ENCODE data around the gene SLC8A2.

The SLC8A2 gene

GRCh38 chr19:47509973-47510372 lies 38.3 kb upstream of the SLC8A2 start:
- in situ Hi-C loops (cut with MboI; ENCODE audit: low sequenced_read_pairs, unreplicated experiment): no loop called here
- TF ChIP-seq, protein P1, sequence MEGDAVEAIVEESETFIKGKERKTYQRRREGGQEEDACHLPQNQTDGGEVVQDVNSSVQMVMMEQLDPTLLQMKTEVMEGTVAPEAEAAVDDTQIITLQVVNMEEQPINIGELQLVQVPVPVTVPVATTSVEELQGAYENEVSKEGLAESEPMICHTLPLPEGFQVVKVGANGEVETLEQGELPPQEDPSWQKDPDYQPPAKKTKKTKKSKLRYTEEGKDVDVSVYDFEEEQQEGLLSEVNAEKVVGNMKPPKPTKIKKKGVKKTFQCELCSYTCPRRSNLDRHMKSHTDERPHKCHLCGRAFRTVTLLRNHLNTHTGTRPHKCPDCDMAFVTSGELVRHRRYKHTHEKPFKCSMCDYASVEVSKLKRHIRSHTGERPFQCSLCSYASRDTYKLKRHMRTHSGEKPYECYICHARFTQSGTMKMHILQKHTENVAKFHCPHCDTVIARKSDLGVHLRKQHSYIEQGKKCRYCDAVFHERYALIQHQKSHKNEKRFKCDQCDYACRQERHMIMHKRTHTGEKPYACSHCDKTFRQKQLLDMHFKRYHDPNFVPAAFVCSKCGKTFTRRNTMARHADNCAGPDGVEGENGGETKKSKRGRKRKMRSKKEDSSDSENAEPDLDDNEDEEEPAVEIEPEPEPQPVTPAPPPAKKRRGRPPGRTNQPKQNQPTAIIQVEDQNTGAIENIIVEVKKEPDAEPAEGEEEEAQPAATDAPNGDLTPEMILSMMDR (IDR thresholded peaks at IDR 0.05; ENCODE audit: borderline replicate concordance, control extremely low read depth, extremely low read depth, insufficient read depth, missing control alignments): no peak
- DNase-seq (ENCODE audit: low spot score): no peak

DNA sequence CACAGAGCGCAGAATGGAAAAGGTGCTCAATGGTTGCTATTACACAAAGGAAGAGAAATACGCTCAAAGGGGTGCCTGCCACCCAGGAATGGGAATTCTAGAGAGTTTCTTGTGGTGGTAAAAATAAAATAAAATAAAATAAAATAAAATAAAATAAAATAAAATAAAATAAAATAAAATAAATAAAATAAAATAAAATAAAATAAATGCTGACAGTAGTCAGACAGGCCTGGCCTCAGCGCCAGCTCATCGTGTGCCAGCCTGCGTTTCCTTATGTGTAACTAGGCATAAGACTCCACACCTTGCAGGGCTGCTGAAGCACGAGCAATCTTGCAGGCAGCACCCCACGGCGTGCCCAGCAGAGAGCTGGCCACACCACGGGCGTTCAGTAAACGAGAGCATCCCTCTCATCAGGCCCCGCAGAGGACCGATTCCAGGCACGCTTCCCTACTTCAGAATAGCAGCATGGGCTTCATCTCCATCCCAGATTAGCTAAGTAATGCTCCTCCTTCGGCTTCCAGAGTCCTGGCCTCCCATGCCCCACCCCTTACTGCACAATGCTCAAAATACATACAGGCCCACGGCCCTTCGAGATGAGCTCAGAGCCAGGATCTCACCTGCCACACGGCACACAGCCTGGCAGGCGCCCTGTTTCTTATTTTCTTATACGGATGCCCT lies 37.6 kb upstream of the SLC8A2 start:
- DNase-seq (ENCODE audit: low spot score): no peak
- TF ChIP-seq, protein P1 (IDR thresholded peaks at IDR 0.05; ENCODE audit: borderline replicate concordance, control extremely low read depth, extremely low read depth, insufficient read depth, missing control alignments): no peak
- in situ Hi-C loops (cut with MboI; ENCODE audit: low sequenced_read_pairs, unreplicated experiment): no loop called here

DNA sequence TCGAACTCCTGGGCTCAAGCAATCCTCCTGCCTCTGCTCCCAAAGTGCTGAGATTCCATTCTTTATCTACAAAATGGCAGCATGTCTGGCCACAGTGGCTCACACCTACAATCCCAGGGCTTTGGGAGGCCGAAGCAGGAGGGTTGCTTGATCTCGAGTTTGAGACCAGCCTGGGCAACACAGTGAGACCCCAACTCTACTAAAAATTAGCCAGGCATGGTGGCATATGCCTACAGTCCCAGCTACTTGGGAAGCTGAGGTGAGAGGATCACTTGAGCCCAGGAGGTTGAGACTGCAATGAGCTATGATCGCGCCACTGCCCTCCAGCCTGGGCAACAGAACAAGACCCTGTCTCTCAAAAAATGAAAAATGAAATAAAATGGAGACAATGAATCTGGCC lies 37.0 kb upstream of the SLC8A2 start:
- in situ Hi-C loops (cut with MboI; ENCODE audit: low sequenced_read_pairs, unreplicated experiment): no loop called here
- TF ChIP-seq, protein P1 (IDR thresholded peaks at IDR 0.05; ENCODE audit: borderline replicate concordance, control extremely low read depth, extremely low read depth, insufficient read depth, missing control alignments): no peak
- DNase-seq (ENCODE audit: low spot score): no peak

DNA sequence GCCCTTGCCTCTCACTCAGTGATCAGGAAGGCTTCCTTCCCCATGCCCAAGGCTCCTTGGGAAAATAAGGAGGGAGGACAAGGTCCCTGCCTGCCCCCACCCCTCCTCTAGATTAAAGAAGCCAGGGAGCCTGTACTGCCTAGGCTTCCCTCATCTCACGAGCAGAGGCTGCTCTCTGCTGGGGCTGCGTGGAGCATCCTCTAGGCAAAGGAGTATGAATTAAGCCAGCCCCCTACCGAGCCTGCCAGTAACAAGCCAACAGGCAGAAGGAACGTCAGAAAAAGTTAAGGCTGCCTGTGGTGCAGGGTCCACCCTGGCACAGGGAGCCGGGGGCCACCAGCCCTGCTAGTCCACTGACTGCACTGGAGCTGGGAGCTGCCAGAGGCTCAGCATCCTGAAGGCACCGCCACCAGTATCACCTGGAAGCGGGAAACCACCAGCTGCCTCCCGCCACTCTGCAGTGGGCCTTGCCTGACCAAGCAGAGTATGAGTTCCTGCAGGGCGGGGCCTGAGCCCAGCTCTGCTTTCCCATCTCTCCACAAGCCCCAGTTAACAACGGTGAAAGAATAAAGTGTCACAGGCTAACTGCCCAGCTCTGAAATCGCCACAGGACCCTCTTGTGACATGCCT lies 36.3 kb upstream of the SLC8A2 start:
- no peak for DNase-seq (ENCODE audit: low spot score)
- TF ChIP-seq, protein P1 (IDR thresholded peaks at IDR 0.05; ENCODE audit: borderline replicate concordance, control extremely low read depth, extremely low read depth, insufficient read depth, missing control alignments): no peak
- in situ Hi-C loops (cut with MboI; ENCODE audit: low sequenced_read_pairs, unreplicated experiment): no loop called here

GRCh38 chr19:47507012-47507411 lies 35.3 kb upstream of the SLC8A2 start:
- DNase-seq (ENCODE audit: low spot score): no peak
- in situ Hi-C loops (cut with MboI; ENCODE audit: low sequenced_read_pairs, unreplicated experiment): no loop called here
- TF ChIP-seq, protein P1 (IDR thresholded peaks at IDR 0.05; ENCODE audit: borderline replicate concordance, control extremely low read depth, extremely low read depth, insufficient read depth, missing control alignments): no peak

DNA sequence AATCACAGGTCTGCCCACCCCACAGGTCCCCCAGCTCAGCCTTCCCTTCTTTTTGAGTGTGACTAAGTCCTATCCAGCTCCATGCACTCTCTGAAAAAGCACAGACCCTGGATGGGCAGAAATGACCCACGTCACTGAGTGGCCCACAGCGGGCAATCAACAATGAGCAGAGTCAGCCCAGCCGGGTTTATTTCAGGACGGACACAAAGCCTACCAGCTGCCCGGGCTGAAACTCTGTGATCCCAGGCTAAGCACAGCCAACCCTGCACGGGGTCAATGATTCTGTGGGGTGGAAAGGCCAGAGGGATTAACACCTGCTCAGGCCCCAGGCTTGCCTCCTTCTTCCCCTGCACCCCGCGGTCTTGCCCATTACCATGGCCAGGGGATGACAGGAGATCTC lies 34.8 kb upstream of the SLC8A2 start:
- TF ChIP-seq, protein P1 (IDR thresholded peaks at IDR 0.05; ENCODE audit: borderline replicate concordance, control extremely low read depth, extremely low read depth, insufficient read depth, missing control alignments): no peak
- no peak for DNase-seq (ENCODE audit: low spot score)
- in situ Hi-C loops (cut with MboI; ENCODE audit: low sequenced_read_pairs, unreplicated experiment): no loop called here
